Endothelial cell of umbilical vein (primary cell): ENCODE results near the gene NTN1. TPM values are rescaled to one million over a fixed set of nuclear protein-coding genes. Genes with fewer than 3 reads are reported as not detected.

Source experiments
- BruUV-seq: library from RNA; stranded (reverse); fragments of 400-500 nt; replicated peaks from 2 replicates; lab custom pipeline; 2021; lab: Mats Ljungman, UMichigan
- CTCF ChIA-PET: fragments of 300-600, 350-600 bp; sonication (Branson Sonifier 250); formaldehyde crosslinking; loops from one replicate; lab custom pipeline; 2021; ENCODE audit warnings: antibody characterized with exemption, inconsistent platforms; lab: Charles Lee
- POLR2A ChIA-PET: fragments of 300-600, 350-600 bp; sonication (Branson Sonifier 250); formaldehyde crosslinking; loops from one replicate; lab custom pipeline; 2021; ENCODE audit warnings: antibody characterized with exemption, inconsistent platforms; lab: Charles Lee
- DNase-seq: peaks from one replicate; pipeline ENCODE4 v3.0.0-alpha.2; 2011; ENCODE audit warnings: low read depth, low spot score
- FAIRE-seq: peaks from 2 replicates; lab custom pipeline; 2011; peaks lifted over from hg19 to GRCh38; lab: Jason Lieb, UNC
- H2AFZ ChIP-seq: 2 replicates; pipeline ENCODE4 v1.6.0; 2012; ENCODE audit warnings: low read depth, low read length, control low read depth, inconsistent platforms
- H3K27ac ChIP-seq: 2 replicates; pipeline ENCODE4 v1.5.1; 2011; ENCODE audit warnings: low read depth, mild to moderate bottlenecking, control low read depth, low read length, moderate library complexity; ENCODE audit not compliant: insufficient read depth
- H3K27me3 ChIP-seq, 2 experiments: 2 replicates each; pipeline versions ENCODE4 v1.6.0 to v1.6.1; 2011; ENCODE audit warnings: low read length in 2 of 2, mixed read lengths in 1 of 2; ENCODE audit not compliant: control insufficient read depth in 2 of 2, insufficient read depth in 2 of 2
- H3K36me3 ChIP-seq, 2 experiments: 2 replicates in 1 of 2; 3 replicates in 1 of 2; pipeline ENCODE4 v1.5.1; 2011; ENCODE audit warnings: low read length in 2 of 2, mild to moderate bottlenecking in 1 of 2, moderate library complexity in 1 of 2; ENCODE audit not compliant: control insufficient read depth in 2 of 2, insufficient read depth in 2 of 2; ENCODE audit errors: extremely low read depth in 1 of 2
- H3K4me1 ChIP-seq: 3 replicates; pipeline ENCODE4 v1.5.1; 2011; ENCODE audit warnings: mild to moderate bottlenecking, low read length; ENCODE audit not compliant: control insufficient read depth, insufficient read depth; ENCODE audit errors: extremely low read depth
- H3K4me2 ChIP-seq: 2 replicates; pipeline ENCODE4 v1.6.1; 2011; ENCODE audit warnings: low read length, control low read depth, mixed read lengths; ENCODE audit not compliant: insufficient read depth
- H3K4me3 ChIP-seq, 3 experiments: fragments of 200-600 bp in 1 of 3; sonication (generic), shearing (Covaris generic) in 1 of 3; replicated peaks in 1 of 3; 2 replicates each; pipeline ENCODE4 v1.5.1; 2011 to 2016; ENCODE audit warnings: control low read depth in 3 of 3, low read length in 3 of 3, mild to moderate bottlenecking in 2 of 3, inconsistent platforms in 1 of 3, low read depth in 1 of 3, moderate library complexity in 1 of 3; ENCODE audit not compliant: insufficient read depth in 1 of 3
- H3K79me2 ChIP-seq: 2 replicates; pipeline ENCODE4 v1.6.0; 2012; ENCODE audit warnings: low read length, inconsistent platforms; ENCODE audit not compliant: control insufficient read depth, insufficient read depth
- H3K9ac ChIP-seq: replicated peaks from 2 replicates; pipeline ENCODE3; 2011; ENCODE audit warnings: low read length, control low read depth; ENCODE audit not compliant: insufficient read depth; ENCODE audit errors: extremely low read depth
- H3K9me1 ChIP-seq: replicated peaks from 3 replicates; pipeline ENCODE4 v1.6.0; 2011; ENCODE audit warnings: mild to moderate bottlenecking, low read length; ENCODE audit not compliant: control insufficient read depth, insufficient read depth; ENCODE audit errors: extremely low read depth
- H3K9me3 ChIP-seq: replicated peaks from 2 replicates; pipeline ENCODE4 v1.5.1; 2012; ENCODE audit warnings: low read length, inconsistent platforms; ENCODE audit not compliant: control insufficient read depth, insufficient read depth
- H4K20me1 ChIP-seq: replicated peaks from 2 replicates; pipeline ENCODE3; 2011; ENCODE audit warnings: mild to moderate bottlenecking, low read length; ENCODE audit not compliant: control insufficient read depth, insufficient read depth; ENCODE audit errors: extremely low read depth
- FOS ChIP-seq: IDR thresholded peaks from 2 replicates; pipeline ENCODE4 v1.6.1; 2011; ENCODE audit warnings: mild to moderate bottlenecking, low read length, moderate library complexity, borderline replicate concordance; ENCODE audit not compliant: insufficient read depth
- GATA2 ChIP-seq: IDR thresholded peaks from 2 replicates; pipeline ENCODE4 v1.7.0; 2011; ENCODE audit warnings: low read depth, mild to moderate bottlenecking, moderate library complexity, mixed read lengths, low read length; ENCODE audit not compliant: insufficient read length, insufficient read depth
- JUN ChIP-seq: IDR thresholded peaks from 2 replicates; pipeline ENCODE4 v1.6.1; 2011; ENCODE audit warnings: borderline replicate concordance, low read depth; ENCODE audit not compliant: insufficient read length, insufficient read depth
- MAX ChIP-seq: IDR thresholded peaks from 2 replicates; pipeline ENCODE4 v1.6.1; 2011; ENCODE audit not compliant: insufficient read depth, insufficient read length
- POLR2A ChIP-seq: IDR thresholded peaks from 2 replicates; pipeline ENCODE4 v1.6.1; 2012; ENCODE audit warnings: low read depth, mild to moderate bottlenecking, control low read depth, low read length
- POLR2AphosphoS5 ChIP-seq: IDR thresholded peaks from 2 replicates; pipeline ENCODE4 v1.6.1; 2012; ENCODE audit warnings: low read depth, mild to moderate bottlenecking, control low read depth, low read length, moderate library complexity; ENCODE audit not compliant: insufficient read depth
- dilution Hi-C: fragments of 300-500 bp; cut with MboI; formaldehyde crosslinking; loops from one replicate; pipeline ENCODE4 v1.15.0; 2019; ENCODE audit warnings: low sequenced_read_pairs; ENCODE audit not compliant: extremely low pct_ligation_motif_present
- intact Hi-C: fragments of 100-400 bp; cut with micrococcal nuclease; formaldehyde crosslinking; loops from one replicate; pipeline ENCODE4 v1.10.0; 2022
- polyA plus RNA-seq, 4 experiments: library from polyadenylated mRNA; depleted of rRNA in 3 of 4; stranded (reverse) in 3 of 4; unstranded in 1 of 4; fragments of >200 nt; gene quantifications; 2 replicates each; pipeline versions ENCODE4 v1.2.1 to v1.2.3, GENCODE V29; 2011 to 2012; ENCODE audit warnings: missing spikeins in 1 of 4
- total RNA-seq: library from RNA; stranded (reverse); gene quantifications from 2 replicates; pipeline ENCODE4 v1.2.3, GENCODE V29; 2021

NTN1 gene
- total and polyA plus RNA-seq, 2 donors (not counting 3 experiments of a cell fraction or from before 2014, with no cell fraction given) = 0.10 to 0.18 TPM

- H3K36me3 ChIP-seq = no peaks in the 10 kb centered on the region
- no peak for TF ChIP-seq POLR2A
- TF ChIP-seq MAX = no peak
- TF ChIP-seq POLR2AphosphoS5 = no peak
- TF ChIP-seq FOS = no peak
- no peak for TF ChIP-seq GATA2
- no peak for FAIRE-seq
- intact Hi-C loops = no loop called here
- no TSS peak for BruUV-seq
- no peak overlapping the region for H3K4me3 ChIP-seq
- CTCF ChIA-PET = interaction anchor here (1.5 kb wide), 1 partner anchor 15 kb away, joined by 4 read pairs; no protein-coding TSS in a partner anchor
- no peaks in the 10 kb centered on the region for H3K27me3 ChIP-seq
- no peaks in the 10 kb centered on the region for H3K4me1 ChIP-seq
- H3K9me3 ChIP-seq = no peaks in the 10 kb centered on the region
- H3K9me1 ChIP-seq = no peaks in the 10 kb centered on the region
- dilution Hi-C loops = no loop called here
- DNase-seq = no peak
- no peak overlapping the region for H3K9ac ChIP-seq
- POLR2A ChIA-PET = no interaction called here
- H3K4me2 ChIP-seq = no peak overlapping the region
- H4K20me1 ChIP-seq = no peaks in the 10 kb centered on the region
- no peaks in the 10 kb centered on the region for H3K79me2 ChIP-seq
- no peak overlapping the region for H3K27ac ChIP-seq
- H2AFZ ChIP-seq = no peak overlapping the region
Observed at GRCh38 chr17:9273428-9274391, 252.4 kb downstream of the NTN1 start.

GRCh38 chr17:9274973-9275372, 253.7 kb downstream of the NTN1 start:
- DNase-seq (no peak), FAIRE-seq (no peak)
- TF ChIP-seq FOS = no peak
- TF ChIP-seq JUN = no peak
- no peak for TF ChIP-seq MAX
- TF ChIP-seq GATA2 = no peak
- no peaks in the 10 kb centered on the region for H3K79me2 ChIP-seq
- dilution Hi-C loops (no loop called here), intact Hi-C loops (no loop called here)
- no peaks in the 10 kb centered on the region for H3K9me1 ChIP-seq
- H3K4me3 ChIP-seq = no peak overlapping the region
- no peaks in the 10 kb centered on the region for H3K4me1 ChIP-seq
- H3K36me3 ChIP-seq = no peaks in the 10 kb centered on the region
- no peak overlapping the region for H3K4me2 ChIP-seq
- H4K20me1 ChIP-seq = no peaks in the 10 kb centered on the region
- no peak overlapping the region for H3K27ac ChIP-seq
- POLR2A ChIA-PET = no interaction called here
- no TSS peak for BruUV-seq
- H2AFZ ChIP-seq = no peak overlapping the region
- CTCF ChIA-PET = no interaction called here
- no peaks in the 10 kb centered on the region for H3K9me3 ChIP-seq
- no peak overlapping the region for H3K9ac ChIP-seq
- no peaks in the 10 kb centered on the region for H3K27me3 ChIP-seq
